ENCODE measurements around the gene RAC3. TPM values are rescaled to one million over a fixed set of nuclear protein-coding genes. Genes with fewer than 3 reads are reported as not detected.

The RAC3 gene
- total and polyA plus RNA-seq, 9 of the 15 experiments (the other 6 are each of a cell fraction or from before 2014, with no cell fraction given), result 0.23 to 292 (median 118) TPM

- TF ChIP-seq ZNF277 (CRISPR knock-in tag; IDR thresholded peaks at IDR 0.05; ENCODE audit: borderline replicate concordance) (no peak), JUNB (CRISPR knock-in tag; conservative IDR thresholded peaks at IDR 0.05) (no peak), KAT2B (IDR thresholded peaks at IDR 0.05; ENCODE audit: low read depth, low read length) (no peak), ZNF140 (CRISPR knock-in tag; IDR thresholded peaks at IDR 0.05) (no peak), DLX4 (CRISPR knock-in tag; IDR thresholded peaks at IDR 0.05) (no peak), TRIM24 (IDR thresholded peaks at IDR 0.05) (no peak), AFF4 (CRISPR knock-in tag; IDR thresholded peaks at IDR 0.05) (no peak)
These were observed 24.7 kb downstream of the RAC3 start (continued) for GRCh38 chr17:82055965-82056728.

Data from K562 (cell line).